HL-60/S4 (cell line): ENCODE results near the gene KYNU.
"Not testable (repeated sequence)": the region's sequence is repeated elsewhere in the genome, so short reads cannot be mapped to it uniquely, and the experiment has no call there.

Source experiments
- in situ Hi-C: fragments of 300-500 bp; cut with MboI; formaldehyde crosslinking; loops from 2 replicates; pipeline ENCODE4 v1.14.3; 2022; ENCODE audit warnings: low sequenced_read_pairs

KYNU gene

DNA sequence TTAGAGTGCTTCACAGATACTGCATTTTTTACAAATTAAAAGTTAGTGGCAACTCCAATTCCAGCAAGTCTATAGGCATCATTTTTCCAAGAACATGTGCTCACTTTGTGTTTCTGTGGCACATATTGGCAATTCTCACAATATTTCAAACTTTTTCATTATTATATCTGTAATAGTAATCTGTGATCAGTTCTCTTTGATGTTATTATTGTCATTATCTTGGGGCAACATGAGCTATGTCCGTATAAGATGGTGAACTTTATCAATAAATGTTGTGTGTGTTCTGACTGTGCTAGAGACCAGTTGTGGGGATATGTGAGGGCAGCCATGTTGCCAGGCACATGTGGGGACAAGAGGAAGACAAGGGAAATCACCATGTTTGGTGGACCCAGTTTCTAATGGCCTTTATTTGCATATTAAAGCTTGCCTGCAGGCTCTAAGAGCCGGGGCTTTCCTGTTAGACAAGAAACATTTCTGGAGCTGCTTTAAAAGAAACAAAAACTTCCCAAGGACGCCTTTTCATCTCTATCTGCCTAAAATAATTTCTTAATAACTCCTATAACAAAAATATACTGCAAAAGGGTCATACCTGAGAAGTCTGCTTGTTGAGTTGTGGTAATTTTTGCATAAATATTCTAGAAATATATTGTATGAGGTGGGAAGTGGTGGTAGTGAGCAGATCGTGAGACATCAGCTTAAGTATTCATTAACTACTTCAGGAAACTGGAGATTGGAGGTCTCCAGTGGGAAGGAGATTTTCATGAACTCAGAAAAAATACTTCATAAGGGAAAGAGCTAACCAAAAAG lies 37.2 kb downstream of the KYNU start:
- in situ Hi-C loops, result no loop called here

DNA sequence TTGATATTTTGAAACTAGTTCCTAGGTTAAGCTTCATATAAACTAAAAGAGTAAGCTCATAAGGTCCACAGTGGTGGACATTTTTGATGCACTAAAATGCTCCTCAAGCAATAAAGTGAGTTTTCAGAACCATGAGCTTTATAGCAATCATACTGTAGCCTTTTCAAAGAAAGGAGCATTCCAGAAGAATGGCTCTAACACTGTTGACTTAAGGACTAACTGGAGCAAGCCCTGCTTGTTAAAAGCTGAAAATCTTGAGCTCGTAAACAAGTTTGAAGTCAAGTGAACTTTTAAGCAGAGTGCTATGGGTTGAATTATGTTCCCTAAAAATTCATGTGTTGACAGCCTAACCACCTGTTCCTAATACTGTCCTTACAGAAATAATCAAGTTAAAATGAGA lies 38.0 kb downstream of the KYNU start:
- in situ Hi-C loops, result no loop called here

DNA sequence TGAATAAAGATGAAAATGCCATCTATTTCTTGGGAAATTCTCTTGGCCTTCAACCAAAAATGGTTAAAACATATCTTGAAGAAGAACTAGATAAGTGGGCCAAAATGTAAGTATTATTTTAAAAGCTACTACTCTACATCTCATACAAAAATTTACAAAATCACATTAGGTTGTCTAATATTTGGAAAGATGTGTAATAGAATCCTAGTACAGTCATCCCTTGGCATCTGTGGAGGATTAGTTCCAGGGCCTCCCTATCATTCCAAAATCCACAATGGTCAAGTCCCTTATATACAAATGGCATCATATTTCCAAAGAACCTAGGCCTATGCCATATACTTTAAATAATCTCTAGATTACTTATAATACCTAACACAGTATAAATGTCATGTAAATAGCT lies 41.2 kb downstream of the KYNU start:
- in situ Hi-C loops, result no loop called here

GRCh38 chr2:142920571-142920970 lies 43.1 kb downstream of the KYNU start:
- in situ Hi-C loops, result no loop called here

DNA sequence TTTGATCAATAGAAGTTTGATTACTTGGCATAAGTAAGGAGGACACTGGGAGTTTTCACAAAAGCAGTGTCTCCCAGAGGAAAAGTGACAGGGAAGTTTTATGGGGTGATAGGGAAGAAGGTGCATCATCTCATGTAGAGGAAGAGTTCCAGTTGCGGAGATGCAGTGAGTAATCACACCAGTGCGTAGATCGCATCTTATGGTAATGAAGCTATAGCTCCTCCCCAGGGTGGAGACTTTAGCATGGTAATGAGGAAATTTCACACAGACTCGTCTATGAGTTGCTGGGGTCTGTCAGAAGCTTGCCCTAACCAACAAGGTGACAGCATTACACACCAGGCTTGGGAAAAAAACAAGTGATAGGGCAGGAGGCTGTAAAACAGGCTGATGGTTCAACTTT lies 49.0 kb downstream of the KYNU start:
- in situ Hi-C loops, result no loop called here

DNA sequence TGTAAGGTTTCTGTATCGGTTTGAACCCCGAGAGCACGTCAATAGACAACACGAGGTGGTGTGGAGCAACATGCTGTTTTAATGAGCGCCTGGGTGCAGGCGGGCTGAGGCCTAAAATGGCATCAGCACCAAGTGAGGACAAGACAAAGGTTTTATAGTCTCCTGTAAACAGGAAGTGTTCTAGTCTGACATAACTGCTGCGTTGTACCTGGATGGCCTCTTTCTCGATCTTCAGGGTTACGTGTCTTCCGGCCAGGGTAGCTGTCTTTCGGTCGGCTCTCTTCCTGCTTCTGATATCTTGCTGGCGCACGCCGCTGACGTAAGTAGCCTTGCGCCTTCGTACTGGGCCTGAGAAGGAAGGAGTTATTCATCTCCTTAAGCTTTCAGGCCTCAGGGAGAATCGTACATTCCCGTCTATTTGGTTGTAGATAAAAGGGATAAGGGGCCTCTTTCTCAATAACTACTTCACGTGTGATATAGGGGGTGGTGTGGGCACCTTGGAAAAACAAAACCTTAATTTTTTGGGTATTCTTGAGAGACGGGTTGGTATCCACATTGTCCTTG lies 53.5 kb downstream of the KYNU start:
- in situ Hi-C loops, result no loop called here

GRCh38 chr2:142933916-142934315 lies 56.5 kb downstream of the KYNU start:
- in situ Hi-C loops, result no loop called here

DNA sequence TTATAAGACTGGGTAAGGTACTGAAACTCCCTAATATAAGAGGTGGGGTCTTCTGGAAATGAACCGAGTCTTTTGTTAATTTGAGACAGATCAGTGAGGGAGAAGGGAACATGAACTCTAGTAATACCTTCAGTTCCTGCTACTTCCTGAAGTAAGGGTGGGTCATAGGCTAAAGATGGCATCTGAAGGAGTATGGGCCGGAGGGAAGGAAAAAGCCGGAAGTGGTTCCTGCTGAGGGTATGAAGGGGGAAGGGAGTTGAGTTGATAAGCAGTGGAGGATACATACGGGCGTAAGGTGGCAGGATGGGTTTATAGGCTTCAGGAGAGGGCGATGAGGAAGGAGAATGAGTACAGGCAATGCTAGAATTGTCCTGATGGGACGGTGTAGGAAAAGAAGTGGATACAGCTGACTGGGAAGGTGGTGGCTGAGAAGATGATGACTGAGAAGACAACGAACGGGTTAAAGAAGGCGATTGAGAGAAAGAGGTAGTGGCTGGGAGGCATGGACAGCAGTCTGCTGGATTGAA lies 58.2 kb downstream of the KYNU start:
- in situ Hi-C loops, result no loop called here

- in situ Hi-C loops, result no loop called here
Measured at GRCh38 chr2:142936629-142937028, 59.2 kb downstream of the KYNU start.

DNA sequence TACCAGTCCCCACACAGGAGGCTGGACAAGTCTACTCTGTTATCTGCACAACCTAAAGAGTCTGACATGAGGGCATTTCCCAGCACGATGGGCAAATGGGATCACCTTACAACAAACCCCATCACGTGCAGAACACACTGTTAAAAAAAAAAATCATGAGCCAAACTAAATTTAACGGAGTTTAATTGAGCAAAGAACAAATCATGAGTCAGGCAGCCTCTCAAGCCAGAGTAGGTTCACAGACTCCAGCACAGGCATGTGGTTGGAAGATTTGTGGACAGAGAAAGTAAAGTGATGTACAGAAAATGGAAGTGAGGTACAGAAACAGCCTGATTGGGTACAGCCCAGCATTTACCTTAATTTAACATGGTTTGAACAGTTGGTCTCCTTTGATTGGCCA lies 59.9 kb downstream of the KYNU start:
- in situ Hi-C loops, result no loop called here

DNA sequence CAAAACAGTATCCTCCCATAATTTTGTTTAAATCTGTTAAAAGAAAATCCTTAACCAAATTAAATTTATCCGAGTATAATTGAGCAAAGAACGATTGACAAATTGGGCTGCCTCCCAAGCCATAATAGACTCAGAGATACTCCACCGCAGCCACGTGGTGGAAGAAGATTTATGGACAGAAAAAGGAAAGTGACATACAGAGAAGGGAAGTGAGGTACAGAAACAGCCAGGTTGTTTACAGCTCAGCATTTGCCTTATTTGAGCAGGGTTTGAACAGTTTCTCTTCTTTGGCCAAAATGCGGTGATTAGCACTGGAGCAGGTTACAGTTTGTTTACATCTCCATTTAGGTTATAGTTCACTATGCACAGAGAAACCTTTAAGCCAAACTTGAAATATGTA lies 60.8 kb downstream of the KYNU start:
- in situ Hi-C loops, result no loop called here

DNA sequence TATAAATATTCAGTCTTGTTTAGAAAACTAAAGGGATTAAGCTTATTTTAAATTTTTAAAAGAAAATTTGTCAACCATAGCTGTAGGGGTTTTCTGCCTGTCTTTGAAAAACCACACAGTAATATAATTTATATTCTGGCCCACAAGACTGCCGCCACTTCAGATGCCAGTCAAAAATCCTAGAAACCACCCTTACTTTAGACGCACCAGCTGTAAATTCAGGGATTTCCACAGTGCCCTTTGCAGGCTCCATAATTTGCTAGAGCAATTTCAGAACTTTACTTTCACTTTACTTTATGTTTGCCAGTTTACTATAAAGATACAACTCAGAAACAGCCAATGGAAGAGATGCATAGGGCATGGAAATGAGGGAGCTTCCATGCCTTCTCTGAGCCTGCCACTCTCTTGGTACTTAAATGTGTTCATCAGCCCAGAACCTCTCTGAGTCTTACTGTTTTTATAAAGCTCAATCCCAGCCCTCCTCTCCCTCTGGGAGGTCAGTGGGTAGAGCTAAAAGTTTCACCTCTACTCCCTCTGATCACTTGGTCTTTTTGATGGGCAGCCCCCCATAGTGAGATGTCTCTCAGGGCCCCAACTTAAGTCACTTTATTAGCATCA lies 63.3 kb downstream of the KYNU start:
- in situ Hi-C loops, result no loop called here

DNA sequence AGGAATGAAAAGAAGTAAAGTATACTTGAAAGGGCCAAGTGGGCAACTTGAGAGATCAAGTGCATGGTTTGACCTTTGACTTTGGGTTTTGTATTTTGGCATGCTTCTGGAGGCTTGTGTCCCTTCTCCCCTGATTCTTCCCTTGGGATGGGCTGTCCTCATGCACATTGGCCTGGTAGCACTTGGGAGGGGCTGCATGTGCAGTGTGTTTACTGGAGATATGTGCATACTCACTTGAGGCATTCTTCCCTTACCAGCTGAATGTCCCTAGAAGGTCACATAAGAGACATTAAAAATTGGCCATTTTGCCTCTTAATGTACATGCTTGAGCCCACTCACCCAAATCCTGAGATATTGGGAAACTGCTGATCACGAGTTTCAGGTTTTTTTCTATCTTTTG lies 65.2 kb downstream of the KYNU start:
- in situ Hi-C loops, result no loop called here

GRCh38 chr2:142944264-142944663 lies 66.8 kb downstream of the KYNU start:
- in situ Hi-C loops, result no loop called here

GRCh38 chr2:142944721-142945120 lies 67.3 kb downstream of the KYNU start:
- in situ Hi-C loops, result no loop called here

- in situ Hi-C loops, result no loop called here
Measured at GRCh38 chr2:142946941-142947340, 69.5 kb downstream of the KYNU start.

DNA sequence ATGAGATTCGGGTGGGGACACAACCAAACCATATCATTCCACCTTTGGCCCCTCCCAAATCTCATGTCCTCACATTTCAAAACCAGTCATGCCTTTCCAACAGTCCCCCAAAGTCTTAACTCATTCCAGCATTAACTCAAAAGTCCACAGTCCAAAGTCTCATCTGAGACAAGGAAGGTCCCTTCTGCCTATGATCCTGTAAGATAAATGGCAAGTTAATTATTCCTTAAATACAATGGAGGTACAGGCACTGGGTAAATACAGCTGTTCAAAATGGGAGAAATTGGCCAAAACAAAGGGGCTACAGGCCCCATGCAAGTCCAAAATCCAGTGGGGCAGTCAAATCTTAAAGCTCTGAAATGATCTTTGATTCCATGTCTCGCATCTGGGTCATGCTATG lies 71.3 kb downstream of the KYNU start:
- in situ Hi-C loops, result not testable (repeated sequence)

- in situ Hi-C loops, result not testable (repeated sequence)
Measured at GRCh38 chr2:142950323-142950722, 72.9 kb downstream of the KYNU start.

GRCh38 chr2:142951190-142952007 lies 73.9 kb downstream of the KYNU start:
- in situ Hi-C loops, result no loop called here

- in situ Hi-C loops, result no loop called here
Measured at GRCh38 chr2:142952018-142952417, 74.6 kb downstream of the KYNU start.

DNA sequence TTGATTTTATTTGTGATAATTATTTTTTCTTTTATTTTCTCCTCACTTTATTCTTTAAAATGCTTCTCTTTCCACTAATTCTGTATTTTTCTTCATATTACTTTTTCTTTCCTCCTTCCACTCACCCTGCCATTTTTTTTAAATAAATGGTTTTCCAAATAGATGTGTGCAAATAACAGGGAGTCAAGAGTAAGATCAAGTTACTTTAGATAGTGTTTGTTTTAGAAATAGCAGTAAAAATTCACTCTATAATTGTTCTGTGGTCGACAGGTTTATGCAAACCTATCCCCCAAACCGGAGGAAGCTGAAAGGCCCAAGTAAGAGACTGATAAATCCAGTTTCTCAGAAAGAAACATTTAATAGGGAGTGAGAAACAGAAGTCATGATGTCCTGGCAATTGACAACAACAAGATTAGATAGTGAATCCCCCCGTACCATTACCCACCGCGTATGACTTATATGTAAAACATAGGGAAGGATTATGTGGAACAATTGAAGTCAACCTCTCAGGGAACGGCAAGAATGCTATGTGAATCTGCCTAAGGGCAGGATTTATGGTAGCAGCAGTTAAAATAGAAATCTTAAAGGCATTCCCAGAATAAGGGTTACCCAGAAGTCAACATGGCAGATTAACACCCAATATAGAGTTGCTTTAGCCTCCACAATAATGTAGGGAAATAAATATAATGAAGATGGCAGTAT lies 75.5 kb downstream of the KYNU start:
- in situ Hi-C loops, result no loop called here
